Prostate gland (tissue), 2 donors: ENCODE measurements around the gene PLEKHA7.

Experiments used
- CTCF ChIP-seq, 4 experiments: fragments of 200-600 bp in 2 of 4; fragments of 450-650 bp in 2 of 4; sonication (generic) in 2 of 4; IDR thresholded peaks; 1 replicate in 3 of 4; 2 replicates in 1 of 4; pipeline ENCODE4 v1.5.1; 2016 to 2019; ENCODE audit warnings: antibody characterized with exemption in 4 of 4, mild to moderate bottlenecking in 2 of 4, moderate library complexity in 2 of 4
- POLR2A ChIP-seq: fragments of 450-650 bp; IDR thresholded peaks from one replicate; pipeline ENCODE4 v1.6.1; 2016; ENCODE audit warnings: antibody characterized with exemption, mild to moderate bottlenecking
- POLR2AphosphoS5 ChIP-seq: sonication (generic); formaldehyde crosslinking; IDR thresholded peaks from one replicate; pipeline ENCODE4 v1.6.1; 2017; ENCODE audit warnings: antibody characterized with exemption

DNA sequence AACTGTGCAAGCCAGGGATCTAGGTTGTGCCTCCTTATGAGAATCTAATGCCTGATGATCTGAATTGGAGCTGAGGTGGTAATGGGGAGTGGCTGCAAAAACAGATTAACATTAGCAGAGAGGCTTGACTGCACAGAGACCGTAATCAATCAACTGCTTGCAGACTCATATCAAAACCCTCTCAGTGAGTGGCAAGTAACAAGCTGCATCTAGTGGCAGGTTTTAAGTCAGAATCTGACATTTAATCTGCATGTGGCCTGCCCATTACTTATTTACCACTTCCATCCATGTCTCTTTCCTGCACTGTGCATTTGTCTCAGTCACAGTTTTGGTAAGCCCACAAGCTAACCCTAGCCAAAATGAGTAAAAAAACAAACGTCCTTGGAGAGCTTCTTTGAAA lies 264.5 kb downstream of the PLEKHA7 start:
- TF ChIP-seq CTCF (IDR thresholded peaks at IDR 0.05) = no peak
- no peak for TF ChIP-seq POLR2AphosphoS5
- no peak for TF ChIP-seq POLR2A
